Endothelial cell of umbilical vein (primary cell): Measurements from ENCODE around the gene FILIP1.
A peak's percentile ranks its signal among the peaks of the same experiment; 100 is the strongest.

Source experiments
- FOS ChIP-seq: IDR thresholded peaks from 2 replicates; pipeline ENCODE4 v1.6.1; 2011; ENCODE audit warnings: mild to moderate bottlenecking, low read length, moderate library complexity, borderline replicate concordance; ENCODE audit not compliant: insufficient read depth
- POLR2A ChIP-seq: IDR thresholded peaks from 2 replicates; pipeline ENCODE4 v1.6.1; 2012; ENCODE audit warnings: low read depth, mild to moderate bottlenecking, control low read depth, low read length
- TF ChIP-seq, protein P1 (sequence below), 2 donors: IDR thresholded peaks; 1 replicate in 1 of 2; 2 replicates in 1 of 2; pipeline ENCODE4 v1.5.1; 2011; ENCODE audit warnings: low read length in 2 of 2, mild to moderate bottlenecking in 2 of 2, moderate library complexity in 2 of 2, control low read depth in 1 of 2, inconsistent platforms in 1 of 2, low read depth in 1 of 2; ENCODE audit not compliant: insufficient read depth in 1 of 2; ENCODE audit errors: extremely low read depth in 1 of 2

- TF ChIP-seq, protein P1, sequence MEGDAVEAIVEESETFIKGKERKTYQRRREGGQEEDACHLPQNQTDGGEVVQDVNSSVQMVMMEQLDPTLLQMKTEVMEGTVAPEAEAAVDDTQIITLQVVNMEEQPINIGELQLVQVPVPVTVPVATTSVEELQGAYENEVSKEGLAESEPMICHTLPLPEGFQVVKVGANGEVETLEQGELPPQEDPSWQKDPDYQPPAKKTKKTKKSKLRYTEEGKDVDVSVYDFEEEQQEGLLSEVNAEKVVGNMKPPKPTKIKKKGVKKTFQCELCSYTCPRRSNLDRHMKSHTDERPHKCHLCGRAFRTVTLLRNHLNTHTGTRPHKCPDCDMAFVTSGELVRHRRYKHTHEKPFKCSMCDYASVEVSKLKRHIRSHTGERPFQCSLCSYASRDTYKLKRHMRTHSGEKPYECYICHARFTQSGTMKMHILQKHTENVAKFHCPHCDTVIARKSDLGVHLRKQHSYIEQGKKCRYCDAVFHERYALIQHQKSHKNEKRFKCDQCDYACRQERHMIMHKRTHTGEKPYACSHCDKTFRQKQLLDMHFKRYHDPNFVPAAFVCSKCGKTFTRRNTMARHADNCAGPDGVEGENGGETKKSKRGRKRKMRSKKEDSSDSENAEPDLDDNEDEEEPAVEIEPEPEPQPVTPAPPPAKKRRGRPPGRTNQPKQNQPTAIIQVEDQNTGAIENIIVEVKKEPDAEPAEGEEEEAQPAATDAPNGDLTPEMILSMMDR (IDR thresholded peaks at IDR 0.05; ENCODE audit: extremely low read depth in 1 of 2, insufficient read depth in 1 of 2, low read depth in 1 of 2, low read length in 2 of 2), result peak; percentile 37 to 57
- no peak for TF ChIP-seq FOS
- no peak for TF ChIP-seq POLR2A
Observed at GRCh38 chr6:75368151-75368779, 125.3 kb downstream of the FILIP1 start.
